K562 (cell line): ENCODE results near the gene HIPK2. TPM values are rescaled to one million over a fixed set of nuclear protein-coding genes. Genes with fewer than 3 reads are reported as not detected.

Experiments used
- CBX3 ChIP-seq, 2 experiments: IDR thresholded peaks; 1 replicate in 1 of 2; 2 replicates in 1 of 2; pipeline ENCODE4 v1.6.1; 2012; ENCODE audit warnings: inconsistent platforms in 2 of 2, low read length in 2 of 2, borderline replicate concordance in 1 of 2, control low read depth in 1 of 2
- CSDE1 ChIP-seq, 2 experiments: fragments of 450-650 bp; IDR thresholded peaks; 2 replicates each; pipeline ENCODE4 v1.6.1; 2016; ENCODE audit warnings: mild to moderate bottlenecking in 1 of 2
- FOS ChIP-seq: IDR thresholded peaks from 3 replicates; pipeline ENCODE4 v1.6.1; 2011; ENCODE audit not compliant: insufficient read length; ENCODE audit errors: extremely low read depth
- GABPB2 ChIP-seq: fragments of 250-450 bp; sonication (Bioruptor Pico); conservative IDR thresholded peaks from 2 replicates; pipeline ENCODE4 v1.5.1; 2021; ENCODE audit warnings: mild to moderate bottlenecking
- GATA2 ChIP-seq: sonication (generic); formaldehyde crosslinking; IDR thresholded peaks from 2 replicates; pipeline ENCODE4 v1.4.0; 2020; ENCODE audit warnings: mild to moderate bottlenecking, missing genetic modification reagents
- HDAC1 ChIP-seq, 2 experiments: fragments of 450-650 bp; IDR thresholded peaks; 2 replicates each; pipeline ENCODE4 v1.6.1; 2016 to 2017; ENCODE audit warnings: inconsistent platforms in 1 of 2, mild to moderate bottlenecking in 1 of 2, moderate library complexity in 1 of 2
- RBM39 ChIP-seq: fragments of 200-400 bp; formaldehyde crosslinking; optimal IDR thresholded peaks from 2 replicates; pipeline ENCODE3; 2018; ENCODE audit warnings: low read depth, low read length
- RFX7 ChIP-seq: fragments of 250-450 bp; sonication (Bioruptor Pico); IDR thresholded peaks from 2 replicates; pipeline ENCODE4 v1.5.1; 2021; ENCODE audit warnings: mild to moderate bottlenecking
- RHOXF2B ChIP-seq: fragments of 250-450 bp; sonication (Bioruptor Pico); conservative IDR thresholded peaks from 2 replicates; pipeline ENCODE4 v1.5.1; 2021
- SETDB1 ChIP-seq: IDR thresholded peaks from one replicate; pipeline ENCODE4 v1.6.1; 2012; ENCODE audit warnings: low read length, control low read depth, inconsistent platforms
- TCF7L2 ChIP-seq: fragments of 150-350 bp; IDR thresholded peaks from 2 replicates; pipeline ENCODE4 v1.6.1; 2016; ENCODE audit warnings: low read depth, mild to moderate bottlenecking, low read length, moderate library complexity
- polyA plus RNA-seq, 8 experiments: library from polyadenylated mRNA; depleted of rRNA in 4 of 8; stranded (reverse) in 5 of 8; unstranded in 3 of 8; fragments of >200 nt; fragmentation: Nextera tagmentation in 2 of 8; fragmentation: Illumina TruSeq in 1 of 8; extraction: Ambion mirVana in 2 of 8; extraction: Trizol in 1 of 8; gene quantifications; 2 replicates each; pipeline versions ENCODE4 v1.2.1 to v1.2.3, GENCODE V29; 2011 to 2014; ENCODE audit warnings: inconsistent platforms in 1 of 8, missing spikeins in 1 of 8
- total RNA-seq, 7 experiments: library from RNA; depleted of rRNA in 6 of 7; stranded (reverse); fragments of >200 nt in 6 of 7; fragmentation: Illumina TruSeq in 2 of 7; extraction: Trizol in 2 of 7; gene quantifications; 2 replicates each; pipeline versions ENCODE4 v1.2.1 to v1.2.3, GENCODE V29; 2011 to 2021; ENCODE audit warnings: low replicate concordance in 1 of 7
- TF ChIP-seq, protein P1 (sequence below): fragments of 200-600 bp; sonication (generic); IDR thresholded peaks from one replicate; pipeline ENCODE4 v1.6.1; 2012; ENCODE audit warnings: mild to moderate bottlenecking, low read depth, low read length, inconsistent platforms

The HIPK2 gene
- total and polyA plus RNA-seq, 9 of the 15 experiments (the other 6 are each of a cell fraction or from before 2014, with no cell fraction given) = 0.69 to 19.8 (median 5.1) TPM

DNA sequence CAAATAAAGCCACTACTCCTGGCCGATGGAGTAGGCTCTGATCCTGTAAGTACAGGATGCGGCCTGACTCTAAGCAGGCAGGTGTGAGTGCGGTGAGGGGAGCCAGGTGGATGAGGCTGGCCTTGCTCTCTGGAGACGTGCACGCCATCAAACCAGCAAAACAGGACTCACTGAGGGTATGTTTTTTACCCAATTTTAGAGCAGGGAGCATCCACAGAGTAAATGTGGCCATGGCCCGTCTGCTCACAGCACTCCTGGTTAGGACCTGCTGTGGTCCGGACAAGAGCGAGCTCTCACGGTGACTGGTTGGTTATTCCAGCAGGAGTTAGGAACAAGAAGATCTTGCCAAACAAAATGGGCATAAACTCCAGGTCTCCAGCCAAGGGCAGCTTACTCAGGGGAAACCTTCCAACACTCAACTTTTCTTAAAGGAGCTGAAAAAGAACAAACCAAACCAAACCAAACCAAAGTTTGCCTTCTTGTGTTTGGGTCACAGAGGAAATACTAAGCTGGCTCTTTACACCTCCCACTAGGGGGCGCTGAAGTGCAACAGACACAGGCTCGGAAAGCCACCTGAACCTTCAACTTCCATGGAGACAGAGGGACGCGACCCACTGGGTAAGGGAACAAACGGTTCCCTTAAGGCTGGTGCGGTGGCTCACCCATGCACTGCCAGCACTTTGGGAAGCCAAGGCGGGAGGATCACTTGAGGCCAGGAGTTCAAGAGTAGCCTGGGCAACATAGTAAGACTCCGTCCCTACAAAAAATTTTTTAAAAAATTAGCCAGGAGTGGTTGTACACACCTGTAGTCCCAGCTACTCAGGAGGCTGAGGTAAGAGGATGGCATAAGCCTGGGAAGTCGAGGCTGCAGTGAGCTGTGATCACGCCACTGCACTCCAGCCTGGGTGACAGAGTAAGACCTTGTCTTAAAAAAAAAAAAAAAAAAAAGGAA lies 131.9 kb downstream of the HIPK2 start (continued):
- TF ChIP-seq SETDB1 (no peak), FOS (no peak), GATA2 (CRISPR knock-in tag) (no peak), HDAC1 (IDR thresholded peaks at IDR 0.05) (no peak), CSDE1 (IDR thresholded peaks at IDR 0.05) (no peak), CBX3 (IDR thresholded peaks at IDR 0.05; ENCODE audit: borderline replicate concordance in 1 of 2, low read length in 2 of 2) (peak in 1 of 2 experiments; percentile 27; a peak in 1 of 3 replicates), RBM39 (no peak), TCF7L2 (no peak), GABPB2 (CRISPR knock-in tag) (no peak), RHOXF2B (CRISPR knock-in tag) (no peak), RFX7 (CRISPR knock-in tag) (no peak)
- TF ChIP-seq, protein P1, sequence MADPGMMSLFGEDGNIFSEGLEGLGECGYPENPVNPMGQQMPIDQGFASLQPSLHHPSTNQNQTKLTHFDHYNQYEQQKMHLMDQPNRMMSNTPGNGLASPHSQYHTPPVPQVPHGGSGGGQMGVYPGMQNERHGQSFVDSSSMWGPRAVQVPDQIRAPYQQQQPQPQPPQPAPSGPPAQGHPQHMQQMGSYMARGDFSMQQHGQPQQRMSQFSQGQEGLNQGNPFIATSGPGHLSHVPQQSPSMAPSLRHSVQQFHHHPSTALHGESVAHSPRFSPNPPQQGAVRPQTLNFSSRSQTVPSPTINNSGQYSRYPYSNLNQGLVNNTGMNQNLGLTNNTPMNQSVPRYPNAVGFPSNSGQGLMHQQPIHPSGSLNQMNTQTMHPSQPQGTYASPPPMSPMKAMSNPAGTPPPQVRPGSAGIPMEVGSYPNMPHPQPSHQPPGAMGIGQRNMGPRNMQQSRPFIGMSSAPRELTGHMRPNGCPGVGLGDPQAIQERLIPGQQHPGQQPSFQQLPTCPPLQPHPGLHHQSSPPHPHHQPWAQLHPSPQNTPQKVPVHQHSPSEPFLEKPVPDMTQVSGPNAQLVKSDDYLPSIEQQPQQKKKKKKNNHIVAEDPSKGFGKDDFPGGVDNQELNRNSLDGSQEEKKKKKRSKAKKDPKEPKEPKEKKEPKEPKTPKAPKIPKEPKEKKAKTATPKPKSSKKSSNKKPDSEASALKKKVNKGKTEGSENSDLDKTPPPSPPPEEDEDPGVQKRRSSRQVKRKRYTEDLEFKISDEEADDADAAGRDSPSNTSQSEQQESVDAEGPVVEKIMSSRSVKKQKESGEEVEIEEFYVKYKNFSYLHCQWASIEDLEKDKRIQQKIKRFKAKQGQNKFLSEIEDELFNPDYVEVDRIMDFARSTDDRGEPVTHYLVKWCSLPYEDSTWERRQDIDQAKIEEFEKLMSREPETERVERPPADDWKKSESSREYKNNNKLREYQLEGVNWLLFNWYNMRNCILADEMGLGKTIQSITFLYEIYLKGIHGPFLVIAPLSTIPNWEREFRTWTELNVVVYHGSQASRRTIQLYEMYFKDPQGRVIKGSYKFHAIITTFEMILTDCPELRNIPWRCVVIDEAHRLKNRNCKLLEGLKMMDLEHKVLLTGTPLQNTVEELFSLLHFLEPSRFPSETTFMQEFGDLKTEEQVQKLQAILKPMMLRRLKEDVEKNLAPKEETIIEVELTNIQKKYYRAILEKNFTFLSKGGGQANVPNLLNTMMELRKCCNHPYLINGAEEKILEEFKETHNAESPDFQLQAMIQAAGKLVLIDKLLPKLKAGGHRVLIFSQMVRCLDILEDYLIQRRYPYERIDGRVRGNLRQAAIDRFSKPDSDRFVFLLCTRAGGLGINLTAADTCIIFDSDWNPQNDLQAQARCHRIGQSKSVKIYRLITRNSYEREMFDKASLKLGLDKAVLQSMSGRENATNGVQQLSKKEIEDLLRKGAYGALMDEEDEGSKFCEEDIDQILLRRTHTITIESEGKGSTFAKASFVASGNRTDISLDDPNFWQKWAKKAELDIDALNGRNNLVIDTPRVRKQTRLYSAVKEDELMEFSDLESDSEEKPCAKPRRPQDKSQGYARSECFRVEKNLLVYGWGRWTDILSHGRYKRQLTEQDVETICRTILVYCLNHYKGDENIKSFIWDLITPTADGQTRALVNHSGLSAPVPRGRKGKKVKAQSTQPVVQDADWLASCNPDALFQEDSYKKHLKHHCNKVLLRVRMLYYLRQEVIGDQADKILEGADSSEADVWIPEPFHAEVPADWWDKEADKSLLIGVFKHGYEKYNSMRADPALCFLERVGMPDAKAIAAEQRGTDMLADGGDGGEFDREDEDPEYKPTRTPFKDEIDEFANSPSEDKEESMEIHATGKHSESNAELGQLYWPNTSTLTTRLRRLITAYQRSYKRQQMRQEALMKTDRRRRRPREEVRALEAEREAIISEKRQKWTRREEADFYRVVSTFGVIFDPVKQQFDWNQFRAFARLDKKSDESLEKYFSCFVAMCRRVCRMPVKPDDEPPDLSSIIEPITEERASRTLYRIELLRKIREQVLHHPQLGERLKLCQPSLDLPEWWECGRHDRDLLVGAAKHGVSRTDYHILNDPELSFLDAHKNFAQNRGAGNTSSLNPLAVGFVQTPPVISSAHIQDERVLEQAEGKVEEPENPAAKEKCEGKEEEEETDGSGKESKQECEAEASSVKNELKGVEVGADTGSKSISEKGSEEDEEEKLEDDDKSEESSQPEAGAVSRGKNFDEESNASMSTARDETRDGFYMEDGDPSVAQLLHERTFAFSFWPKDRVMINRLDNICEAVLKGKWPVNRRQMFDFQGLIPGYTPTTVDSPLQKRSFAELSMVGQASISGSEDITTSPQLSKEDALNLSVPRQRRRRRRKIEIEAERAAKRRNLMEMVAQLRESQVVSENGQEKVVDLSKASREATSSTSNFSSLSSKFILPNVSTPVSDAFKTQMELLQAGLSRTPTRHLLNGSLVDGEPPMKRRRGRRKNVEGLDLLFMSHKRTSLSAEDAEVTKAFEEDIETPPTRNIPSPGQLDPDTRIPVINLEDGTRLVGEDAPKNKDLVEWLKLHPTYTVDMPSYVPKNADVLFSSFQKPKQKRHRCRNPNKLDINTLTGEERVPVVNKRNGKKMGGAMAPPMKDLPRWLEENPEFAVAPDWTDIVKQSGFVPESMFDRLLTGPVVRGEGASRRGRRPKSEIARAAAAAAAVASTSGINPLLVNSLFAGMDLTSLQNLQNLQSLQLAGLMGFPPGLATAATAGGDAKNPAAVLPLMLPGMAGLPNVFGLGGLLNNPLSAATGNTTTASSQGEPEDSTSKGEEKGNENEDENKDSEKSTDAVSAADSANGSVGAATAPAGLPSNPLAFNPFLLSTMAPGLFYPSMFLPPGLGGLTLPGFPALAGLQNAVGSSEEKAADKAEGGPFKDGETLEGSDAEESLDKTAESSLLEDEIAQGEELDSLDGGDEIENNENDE = peak; percentile 29
